Hepatocyte (in vitro differentiated cells): ENCODE measurements around the gene LRRC1. TPM values are rescaled to one million over a fixed set of nuclear protein-coding genes. Genes with fewer than 3 reads are reported as not detected.
A peak's percentile ranks its signal among the peaks of the same experiment; 100 is the strongest.

ENCODE experiments used
- DNase-seq: peaks from one replicate; pipeline ENCODE4 v3.0.0-alpha.2; 2016; ENCODE audit warnings: low spot score
- H2AFZ ChIP-seq: fragments of 200-600 bp; sonication (generic); 2 replicates; pipeline ENCODE4 v1.6.0; 2016; ENCODE audit warnings: antibody characterized with exemption, mild to moderate bottlenecking
- H3K27ac ChIP-seq: fragments of 200-600 bp; sonication (generic); 2 replicates; pipeline ENCODE4 v1.5.1; 2016; ENCODE audit warnings: mild to moderate bottlenecking
- H3K27me3 ChIP-seq: fragments of 200-600 bp; sonication (generic); 2 replicates; pipeline ENCODE4 v1.6.1; 2016
- H3K36me3 ChIP-seq: fragments of 200-600 bp; sonication (generic); replicated peaks from 2 replicates; pipeline ENCODE4 v1.5.1; 2016; ENCODE audit warnings: low read depth; ENCODE audit not compliant: insufficient read depth
- H3K4me1 ChIP-seq: fragments of 200-600 bp; sonication (generic); 2 replicates; pipeline ENCODE4 v1.5.1; 2016; ENCODE audit warnings: mild to moderate bottlenecking, moderate library complexity; ENCODE audit not compliant: insufficient read depth
- H3K4me2 ChIP-seq: fragments of 200-600 bp; sonication (generic); 2 replicates; pipeline ENCODE4 v1.6.0; 2016
- H3K4me3 ChIP-seq: fragments of 200-600 bp; sonication (generic); 2 replicates; pipeline ENCODE4 v1.5.1; 2016; ENCODE audit warnings: mild to moderate bottlenecking
- H3K79me2 ChIP-seq: fragments of 200-600 bp; sonication (generic); 2 replicates; pipeline ENCODE4 v1.6.0; 2017; ENCODE audit warnings: mild to moderate bottlenecking
- H3K9me2 ChIP-seq: fragments of 200-600 bp; sonication (generic); replicated peaks from 2 replicates; pipeline ENCODE4 v1.6.0; 2017; ENCODE audit warnings: mild to moderate bottlenecking; ENCODE audit not compliant: insufficient read depth
- H3K9me3 ChIP-seq: fragments of 200-600 bp; sonication (generic); 2 replicates; pipeline ENCODE4 v1.5.1; 2016; ENCODE audit warnings: low read depth, mild to moderate bottlenecking
- H4K20me1 ChIP-seq: fragments of 200-600 bp; sonication (generic); 2 replicates; pipeline ENCODE4 v1.6.0; 2016; ENCODE audit warnings: mild to moderate bottlenecking; ENCODE audit not compliant: insufficient read depth, poor library complexity, severe bottlenecking
- CTCF ChIP-seq: fragments of 200-600 bp; sonication (generic); IDR thresholded peaks from 2 replicates; pipeline ENCODE4 v1.5.1; 2016; ENCODE audit warnings: antibody characterized with exemption, mild to moderate bottlenecking; ENCODE audit not compliant: poor library complexity
- EZH2 ChIP-seq: fragments of 200-600 bp; sonication (generic); IDR thresholded peaks from 2 replicates; pipeline ENCODE4 v1.6.1; 2016; ENCODE audit warnings: antibody characterized with exemption, mild to moderate bottlenecking, borderline replicate concordance
- EZH2phosphoT487 ChIP-seq: fragments of 200-600 bp; sonication (generic); IDR thresholded peaks from one replicate; pipeline ENCODE4 v1.6.1; 2018; ENCODE audit warnings: antibody characterized with exemption, mild to moderate bottlenecking, low read depth, moderate library complexity; ENCODE audit not compliant: unreplicated experiment, severe bottlenecking
- WGBS: methylation state at CpG from one replicate; pipeline ENCODE4 v1.1.6; 2016; ENCODE audit warnings: low lambda C conversion rate; ENCODE audit errors: missing lambda C conversion rate; 5-methylcytosine and 5-hydroxymethylcytosine counted together
- polyA plus RNA-seq: library from polyadenylated mRNA; unstranded; fragments of >200 nt; fragmentation: Nextera tagmentation; extraction: Ambion mirVana; gene quantifications from 2 replicates; pipeline ENCODE4 v1.2.1, GENCODE V29; 2016
- total RNA-seq: library from RNA; depleted of rRNA; stranded (reverse); fragments of >200 nt; gene quantifications from 2 replicates; pipeline ENCODE4 v1.2.3, GENCODE V29; 2014

LRRC1 gene
- total and polyA plus RNA-seq, 2 experiments from 2014 or later: 54.3 to 61.4 TPM

- Histone ChIP-seq H3K4me1 (peaks cover under 1% of the 10 kb centered on the region), H3K9me2 (no peaks in the 10 kb centered on the region), H3K27me3 (no peaks in the 10 kb centered on the region), H3K9me3 (peaks cover 12% of the 10 kb centered on the region), H3K27ac (no peak overlapping the region), H2AFZ (no peak overlapping the region), H3K79me2 (peaks cover 53% of the 10 kb centered on the region), H3K4me3 (no peak overlapping the region), H3K36me3 (no peaks in the 10 kb centered on the region), H4K20me1 (no peaks in the 10 kb centered on the region), H3K4me2 (no peak overlapping the region)
- TF ChIP-seq EZH2 (no peak), CTCF (no peak), EZH2phosphoT487 (no peak)
- WGBS: 100% methylated on average over 1 of the region's 1 CpG
- DNase-seq: no peak
Measured at GRCh38 chr6:53786832-53787231, 8.0 kb upstream of the LRRC1 start.

- H3K9me3 ChIP-seq: peaks cover 12% of the 10 kb centered on the region
- no peak overlapping the region for H3K27ac ChIP-seq
- peaks cover 45% of the 10 kb centered on the region for H3K79me2 ChIP-seq
- H3K4me1 ChIP-seq: peaks cover 7% of the 10 kb centered on the region
- no peaks in the 10 kb centered on the region for H4K20me1 ChIP-seq
- no peak overlapping the region for H3K4me2 ChIP-seq
- H3K9me2 ChIP-seq: no peaks in the 10 kb centered on the region
- no peak overlapping the region for H3K4me3 ChIP-seq
- DNase-seq: no peak
- no peaks in the 10 kb centered on the region for H3K36me3 ChIP-seq
- no peaks in the 10 kb centered on the region for H3K27me3 ChIP-seq
- no peak overlapping the region for H2AFZ ChIP-seq
- 66% methylated on average over 2 of the region's 2 CpGs for WGBS
- TF ChIP-seq CTCF (no peak), EZH2phosphoT487 (no peak), EZH2 (no peak)
Measured at GRCh38 chr6:53790886-53791285, 3.9 kb upstream of the LRRC1 start.

GRCh38 chr6:53792016-53792415 lies 2.8 kb upstream of the LRRC1 start:
- H2AFZ ChIP-seq: no peak overlapping the region
- H3K4me2 ChIP-seq: peak overlapping the region; percentile 90
- no peak for DNase-seq
- 85% methylated on average over 2 of the region's 2 CpGs for WGBS
- H3K36me3 ChIP-seq: no peaks in the 10 kb centered on the region
- H3K79me2 ChIP-seq: peaks cover 53% of the 10 kb centered on the region
- TF ChIP-seq EZH2 (no peak), EZH2phosphoT487 (no peak), CTCF (no peak)
- H3K4me1 ChIP-seq: peaks cover 10% of the 10 kb centered on the region
- H3K9me2 ChIP-seq: no peaks in the 10 kb centered on the region
- H3K27me3 ChIP-seq: no peaks in the 10 kb centered on the region
- H3K4me3 ChIP-seq: no peak overlapping the region
- peaks cover 12% of the 10 kb centered on the region for H3K9me3 ChIP-seq
- peak overlapping the region; percentile 95 for H3K27ac ChIP-seq
- peaks cover 8% of the 10 kb centered on the region for H4K20me1 ChIP-seq

- Histone ChIP-seq H3K9me2 (no peaks in the 10 kb centered on the region), H3K27me3 (no peaks in the 10 kb centered on the region), H3K27ac (peak overlapping the region; percentile 95), H3K4me2 (peak overlapping the region; percentile 90), H3K36me3 (no peaks in the 10 kb centered on the region), H4K20me1 (peaks cover 16% of the 10 kb centered on the region), H3K4me1 (peaks cover 15% of the 10 kb centered on the region), H3K79me2 (peaks cover 61% of the 10 kb centered on the region), H2AFZ (peak overlapping the region; percentile 82), H3K9me3 (peaks cover 12% of the 10 kb centered on the region), H3K4me3 (peak overlapping the region; percentile 84)
- 19% methylated on average over 3 of the region's 3 CpGs for WGBS
- DNase-seq: no peak
- no peak for TF ChIP-seq CTCF
- no peak for TF ChIP-seq EZH2phosphoT487
- no peak for TF ChIP-seq EZH2
Measured at GRCh38 chr6:53792973-53793317, 1.9 kb upstream of the LRRC1 start.
